ENCODE measurements around the gene UCHL5. TPM values are rescaled to one million over a fixed set of nuclear protein-coding genes. Genes with fewer than 3 reads are reported as not detected.
"Not testable (repeated sequence)": the region's sequence is repeated elsewhere in the genome, so short reads cannot be mapped to it uniquely, and the experiment has no call there.

UCHL5 gene
- polyA plus RNA-seq, 1 donor from 2014 or later: 28.8 TPM

DNA sequence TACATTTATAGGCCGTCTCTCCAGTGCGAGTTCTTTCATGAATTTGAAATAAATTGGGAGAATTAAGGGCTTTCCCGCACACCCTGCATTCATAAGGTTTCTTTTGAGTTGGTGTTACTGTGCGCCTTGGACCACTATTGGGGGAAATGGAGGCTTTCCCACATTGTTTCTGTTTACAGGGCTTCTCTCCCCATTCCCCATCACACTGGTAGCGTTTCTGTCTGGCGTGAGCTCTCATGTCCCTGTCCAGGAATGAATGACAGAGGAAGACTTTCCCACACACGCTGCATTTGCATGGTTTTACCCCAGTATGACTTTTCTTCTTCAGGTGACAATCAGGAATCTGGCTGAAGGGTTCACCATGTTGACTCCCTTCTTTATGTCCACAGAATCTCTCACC is 65.0 kb downstream of the UCHL5 start:
- Histone ChIP-seq H3K36me3 (ENCODE audit: insufficient read depth, low read length) (no peaks in the 10 kb centered on the region), H3F3A (ENCODE audit: insufficient read depth, low read length, poor library complexity, severe bottlenecking) (no peaks in the 10 kb centered on the region), H3K9me3 (ENCODE audit: low read length) (no peaks in the 10 kb centered on the region), H3K9ac (ENCODE audit: low read length) (no peak overlapping the region), H3K27me3 (ENCODE audit: insufficient read depth, low read depth, low read length) (no peaks in the 10 kb centered on the region), H3K4me3 (ENCODE audit: low read length) (no peak overlapping the region), H3K27ac (ENCODE audit: low read length) (no peak overlapping the region), H4K20me1 (ENCODE audit: insufficient read depth) (no peaks in the 10 kb centered on the region), H3K4me2 (ENCODE audit: low read length) (no peak overlapping the region), H3K9me2 (ENCODE audit: insufficient read depth, low read length) (no peaks in the 10 kb centered on the region), H3K79me2 (replicated peaks; ENCODE audit: insufficient read depth, low read length) (no peaks in the 10 kb centered on the region), H2AFZ (ENCODE audit: low read depth, low read length) (no peak overlapping the region)
- TF ChIP-seq EP300 (conservative IDR thresholded peaks at IDR 0.05; ENCODE audit: poor library complexity, severe bottlenecking): no peak
- TF ChIP-seq, protein P1, sequence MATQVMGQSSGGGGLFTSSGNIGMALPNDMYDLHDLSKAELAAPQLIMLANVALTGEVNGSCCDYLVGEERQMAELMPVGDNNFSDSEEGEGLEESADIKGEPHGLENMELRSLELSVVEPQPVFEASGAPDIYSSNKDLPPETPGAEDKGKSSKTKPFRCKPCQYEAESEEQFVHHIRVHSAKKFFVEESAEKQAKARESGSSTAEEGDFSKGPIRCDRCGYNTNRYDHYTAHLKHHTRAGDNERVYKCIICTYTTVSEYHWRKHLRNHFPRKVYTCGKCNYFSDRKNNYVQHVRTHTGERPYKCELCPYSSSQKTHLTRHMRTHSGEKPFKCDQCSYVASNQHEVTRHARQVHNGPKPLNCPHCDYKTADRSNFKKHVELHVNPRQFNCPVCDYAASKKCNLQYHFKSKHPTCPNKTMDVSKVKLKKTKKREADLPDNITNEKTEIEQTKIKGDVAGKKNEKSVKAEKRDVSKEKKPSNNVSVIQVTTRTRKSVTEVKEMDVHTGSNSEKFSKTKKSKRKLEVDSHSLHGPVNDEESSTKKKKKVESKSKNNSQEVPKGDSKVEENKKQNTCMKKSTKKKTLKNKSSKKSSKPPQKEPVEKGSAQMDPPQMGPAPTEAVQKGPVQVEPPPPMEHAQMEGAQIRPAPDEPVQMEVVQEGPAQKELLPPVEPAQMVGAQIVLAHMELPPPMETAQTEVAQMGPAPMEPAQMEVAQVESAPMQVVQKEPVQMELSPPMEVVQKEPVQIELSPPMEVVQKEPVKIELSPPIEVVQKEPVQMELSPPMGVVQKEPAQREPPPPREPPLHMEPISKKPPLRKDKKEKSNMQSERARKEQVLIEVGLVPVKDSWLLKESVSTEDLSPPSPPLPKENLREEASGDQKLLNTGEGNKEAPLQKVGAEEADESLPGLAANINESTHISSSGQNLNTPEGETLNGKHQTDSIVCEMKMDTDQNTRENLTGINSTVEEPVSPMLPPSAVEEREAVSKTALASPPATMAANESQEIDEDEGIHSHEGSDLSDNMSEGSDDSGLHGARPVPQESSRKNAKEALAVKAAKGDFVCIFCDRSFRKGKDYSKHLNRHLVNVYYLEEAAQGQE (IDR thresholded peaks at IDR 0.05; ENCODE audit: borderline replicate concordance): no peak
- TF ChIP-seq MXI1 (conservative IDR thresholded peaks at IDR 0.05; ENCODE audit: poor library complexity, severe bottlenecking): no peak
- TF ChIP-seq POLR2AphosphoS5 (IDR thresholded peaks at IDR 0.05): no peak
- TF ChIP-seq SMC3 (conservative IDR thresholded peaks at IDR 0.05; ENCODE audit: poor library complexity): no peak
- no peak for TF ChIP-seq RAD21 (conservative IDR thresholded peaks at IDR 0.05)
- TF ChIP-seq TAF1 (IDR thresholded peaks at IDR 0.05; ENCODE audit: low read depth): no peak
- TF ChIP-seq, protein P2, sequence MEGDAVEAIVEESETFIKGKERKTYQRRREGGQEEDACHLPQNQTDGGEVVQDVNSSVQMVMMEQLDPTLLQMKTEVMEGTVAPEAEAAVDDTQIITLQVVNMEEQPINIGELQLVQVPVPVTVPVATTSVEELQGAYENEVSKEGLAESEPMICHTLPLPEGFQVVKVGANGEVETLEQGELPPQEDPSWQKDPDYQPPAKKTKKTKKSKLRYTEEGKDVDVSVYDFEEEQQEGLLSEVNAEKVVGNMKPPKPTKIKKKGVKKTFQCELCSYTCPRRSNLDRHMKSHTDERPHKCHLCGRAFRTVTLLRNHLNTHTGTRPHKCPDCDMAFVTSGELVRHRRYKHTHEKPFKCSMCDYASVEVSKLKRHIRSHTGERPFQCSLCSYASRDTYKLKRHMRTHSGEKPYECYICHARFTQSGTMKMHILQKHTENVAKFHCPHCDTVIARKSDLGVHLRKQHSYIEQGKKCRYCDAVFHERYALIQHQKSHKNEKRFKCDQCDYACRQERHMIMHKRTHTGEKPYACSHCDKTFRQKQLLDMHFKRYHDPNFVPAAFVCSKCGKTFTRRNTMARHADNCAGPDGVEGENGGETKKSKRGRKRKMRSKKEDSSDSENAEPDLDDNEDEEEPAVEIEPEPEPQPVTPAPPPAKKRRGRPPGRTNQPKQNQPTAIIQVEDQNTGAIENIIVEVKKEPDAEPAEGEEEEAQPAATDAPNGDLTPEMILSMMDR (IDR thresholded peaks at IDR 0.05; ENCODE audit: poor library complexity, severe bottlenecking): no peak
- TF ChIP-seq EZH2 (IDR thresholded peaks at IDR 0.05; ENCODE audit: borderline replicate concordance, insufficient read depth, low read length, poor library complexity, severe bottlenecking): no peak

DNA sequence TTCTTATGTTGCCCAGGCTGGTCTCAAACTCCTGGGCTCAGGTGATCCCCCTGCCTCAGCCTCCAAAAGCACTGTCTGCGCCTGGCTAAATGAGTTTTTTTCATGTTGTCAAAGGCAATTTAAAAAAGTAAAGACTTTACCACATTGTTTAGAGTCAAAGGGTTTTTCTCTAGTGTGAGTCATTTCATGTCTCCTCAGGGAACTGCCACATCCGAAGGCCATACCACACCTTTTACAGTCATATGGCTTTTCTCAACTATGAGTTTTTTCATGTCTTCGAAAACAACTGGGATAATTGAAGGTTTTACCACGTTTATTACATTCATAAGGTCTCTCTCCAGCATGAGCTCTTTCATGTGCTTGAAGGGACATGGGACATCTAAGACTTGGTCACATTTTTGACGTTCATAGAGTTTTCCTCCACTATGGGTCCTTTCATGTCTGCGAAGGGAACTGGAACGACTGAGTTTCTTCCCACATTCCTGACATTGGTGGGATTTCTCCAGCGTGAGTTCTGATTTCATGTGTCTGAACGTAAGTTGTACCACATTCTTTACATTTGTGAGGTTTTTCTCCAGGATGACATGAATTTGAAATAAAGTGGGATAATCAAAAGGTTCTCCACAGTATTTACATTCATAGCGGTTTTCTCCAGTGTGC is 65.6 kb downstream of the UCHL5 start:
- no peaks in the 10 kb centered on the region for H3K79me2 ChIP-seq (replicated peaks; ENCODE audit: insufficient read depth, low read length)
- H3K4me2 ChIP-seq (ENCODE audit: low read length): no peak overlapping the region
- H3K9me3 ChIP-seq (ENCODE audit: low read length): no peaks in the 10 kb centered on the region
- H3F3A ChIP-seq (ENCODE audit: insufficient read depth, low read length, poor library complexity, severe bottlenecking): no peaks in the 10 kb centered on the region
- no peak overlapping the region for H2AFZ ChIP-seq (ENCODE audit: low read depth, low read length)
- no peaks in the 10 kb centered on the region for H4K20me1 ChIP-seq (ENCODE audit: insufficient read depth)
- no peak overlapping the region for H3K27ac ChIP-seq (ENCODE audit: low read length)
- no peaks in the 10 kb centered on the region for H3K36me3 ChIP-seq (ENCODE audit: insufficient read depth, low read length)
- H3K4me3 ChIP-seq (ENCODE audit: low read length): no peak overlapping the region
- no peaks in the 10 kb centered on the region for H3K27me3 ChIP-seq (ENCODE audit: insufficient read depth, low read depth, low read length)
- TF ChIP-seq TAF1 (IDR thresholded peaks at IDR 0.05; ENCODE audit: low read depth) (no peak), RAD21 (conservative IDR thresholded peaks at IDR 0.05) (no peak)
- no peaks in the 10 kb centered on the region for H3K9me2 ChIP-seq (ENCODE audit: insufficient read depth, low read length)
- H3K9ac ChIP-seq (ENCODE audit: low read length): no peak overlapping the region

DNA sequence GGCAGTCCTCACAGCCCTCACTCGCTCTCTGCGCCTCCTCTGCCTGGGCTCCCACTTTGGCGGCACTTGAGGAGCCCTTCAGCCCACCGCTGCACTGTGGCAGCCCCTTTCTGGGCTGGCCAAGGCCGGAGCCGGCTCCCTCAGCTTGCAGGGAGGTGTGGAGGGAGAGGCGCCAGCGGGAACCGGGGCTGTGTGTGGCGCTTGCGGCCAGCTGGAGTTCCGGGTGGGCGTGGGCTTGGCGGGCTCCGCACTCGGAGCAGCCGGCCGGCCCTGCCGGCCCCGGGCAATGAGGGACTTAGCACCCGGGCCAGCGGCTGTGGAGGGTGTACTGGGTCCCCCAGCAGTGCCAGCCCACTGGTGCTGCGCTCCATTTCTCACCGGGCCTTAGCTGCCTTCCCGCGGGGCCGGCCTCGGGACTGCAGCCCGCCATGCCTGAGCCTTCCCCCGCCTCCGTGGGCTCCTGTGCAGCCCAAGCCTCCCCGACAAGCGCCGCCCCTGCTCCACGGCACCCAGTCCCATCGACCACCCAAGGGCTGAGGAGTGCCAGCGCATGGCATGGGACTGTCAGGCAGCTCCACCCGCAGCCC is 72.3 kb downstream of the UCHL5 start:
- H3K4me2 ChIP-seq (ENCODE audit: low read length); H3K79me2 ChIP-seq (replicated peaks; ENCODE audit: insufficient read depth, low read length); H3K9ac ChIP-seq (ENCODE audit: low read length); H3K27me3 ChIP-seq (ENCODE audit: insufficient read depth, low read depth, low read length); H3K4me3 ChIP-seq (ENCODE audit: low read length); H3K9me2 ChIP-seq (ENCODE audit: insufficient read depth, low read length); H3F3A ChIP-seq (ENCODE audit: insufficient read depth, low read length, poor library complexity, severe bottlenecking); H2AFZ ChIP-seq (ENCODE audit: low read depth, low read length); H3K9me3 ChIP-seq (ENCODE audit: low read length); H4K20me1 ChIP-seq (ENCODE audit: insufficient read depth); H3K36me3 ChIP-seq (ENCODE audit: insufficient read depth, low read length); H3K27ac ChIP-seq (ENCODE audit: low read length): not testable (repeated sequence)
